ENCODE data around the gene SPSB3. TPM values are rescaled to one million over a fixed set of nuclear protein-coding genes. Genes with fewer than 3 reads are reported as not detected.

SPSB3 gene
- total RNA-seq, 1 donor from 2014 or later = 27.7 TPM

DNA sequence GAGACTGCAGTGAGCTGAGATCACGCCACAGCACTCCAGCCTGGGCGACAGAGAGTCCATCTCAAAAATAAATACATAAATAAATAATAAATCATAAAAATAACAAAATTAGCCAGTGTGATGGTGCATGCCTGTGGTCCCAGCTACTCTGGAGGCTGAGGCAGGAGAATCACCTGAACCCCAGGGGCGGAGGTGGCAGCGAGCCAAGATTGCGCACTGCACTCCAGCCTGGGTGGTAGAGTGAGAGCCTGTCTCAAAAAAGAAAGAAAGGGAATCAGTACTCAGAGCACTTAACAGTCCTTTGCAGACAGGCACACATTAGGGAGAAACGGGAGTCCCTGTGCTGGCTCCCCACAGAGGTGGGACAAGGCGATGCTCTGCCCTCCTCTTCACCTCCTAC is 51.3 kb downstream of the SPSB3 start:
- Histone ChIP-seq H3K9me3 (ENCODE audit: control insufficient read depth in 3 of 3, low read length in 3 of 3) (no peaks in the 10 kb centered on the region), H3K4me1 (ENCODE audit: control insufficient read depth in 3 of 3, insufficient read depth in 3 of 3, low read length in 3 of 3) (peaks cover 0 to 6% (median 0%) of the 10 kb centered on the region in 3 donors), H3K36me3 (ENCODE audit: control insufficient read depth in 3 of 3, insufficient read depth in 3 of 3, low read length in 3 of 3) (peaks cover 52 to 63% (median 56%) of the 10 kb centered on the region in 3 donors), H3K4me3 (ENCODE audit: low read length in 3 of 3) (no peak overlapping the region), H3K9ac (ENCODE audit: low read depth in 1 of 3, low read length in 3 of 3) (peak overlapping the region in 1 of 3 donors; percentile 8), H3K27me3 (ENCODE audit: control insufficient read depth in 3 of 3, insufficient read depth in 3 of 3, low read length in 3 of 3) (no peaks in the 10 kb centered on the region), H3K27ac (ENCODE audit: low read depth, low read length) (no peak overlapping the region)

DNA sequence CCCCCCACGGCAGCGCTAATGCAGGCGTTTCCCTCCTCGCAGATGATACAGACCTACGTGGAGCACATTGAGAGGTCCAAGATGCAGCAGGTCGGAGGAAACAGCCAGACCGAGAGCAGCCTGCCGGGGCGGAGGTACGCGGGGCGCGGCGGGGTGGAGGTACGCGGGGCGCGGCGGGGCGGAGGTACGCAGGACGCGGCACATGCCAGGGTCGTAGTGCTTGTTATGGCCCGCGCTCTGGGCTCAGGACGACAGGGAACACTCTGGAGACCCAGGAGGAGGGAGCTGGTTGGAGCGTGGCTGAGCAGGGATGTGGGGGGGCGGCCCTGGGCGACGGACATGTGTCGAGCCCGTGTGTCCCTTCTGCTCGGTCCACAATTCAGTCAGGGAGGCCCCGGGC is 52.9 kb downstream of the SPSB3 start:
- Histone ChIP-seq H3K27me3 (ENCODE audit: control insufficient read depth in 3 of 3, insufficient read depth in 3 of 3, low read length in 3 of 3) (no peaks in the 10 kb centered on the region), H3K36me3 (ENCODE audit: control insufficient read depth in 3 of 3, insufficient read depth in 3 of 3, low read length in 3 of 3) (peaks cover 49 to 60% (median 55%) of the 10 kb centered on the region in 3 donors), H3K4me1 (ENCODE audit: control insufficient read depth in 3 of 3, insufficient read depth in 3 of 3, low read length in 3 of 3) (peaks cover 0 to 6% (median 0%) of the 10 kb centered on the region in 3 donors), H3K9ac (ENCODE audit: low read depth in 1 of 3, low read length in 3 of 3) (no peak overlapping the region), H3K27ac (ENCODE audit: low read depth, low read length) (no peak overlapping the region), H3K4me3 (ENCODE audit: low read length in 3 of 3) (no peak overlapping the region), H3K9me3 (ENCODE audit: control insufficient read depth in 3 of 3, low read length in 3 of 3) (no peaks in the 10 kb centered on the region)

- Histone ChIP-seq H3K27ac (ENCODE audit: low read depth, low read length) (no peak overlapping the region), H3K9me3 (ENCODE audit: control insufficient read depth in 3 of 3, low read length in 3 of 3) (no peaks in the 10 kb centered on the region), H3K36me3 (ENCODE audit: control insufficient read depth in 3 of 3, insufficient read depth in 3 of 3, low read length in 3 of 3) (peaks cover 45 to 56% (median 52%) of the 10 kb centered on the region in 3 donors), H3K27me3 (ENCODE audit: control insufficient read depth in 3 of 3, insufficient read depth in 3 of 3, low read length in 3 of 3) (no peaks in the 10 kb centered on the region), H3K4me1 (ENCODE audit: control insufficient read depth in 3 of 3, insufficient read depth in 3 of 3, low read length in 3 of 3) (peaks cover 0 to 6% (median 0%) of the 10 kb centered on the region in 3 donors), H3K4me3 (ENCODE audit: low read length in 3 of 3) (no peak overlapping the region), H3K9ac (ENCODE audit: low read depth in 1 of 3, low read length in 3 of 3) (no peak overlapping the region)
These were observed 53.3 kb downstream of the SPSB3 start for GRCh38 chr16:1729026-1729425.

DNA sequence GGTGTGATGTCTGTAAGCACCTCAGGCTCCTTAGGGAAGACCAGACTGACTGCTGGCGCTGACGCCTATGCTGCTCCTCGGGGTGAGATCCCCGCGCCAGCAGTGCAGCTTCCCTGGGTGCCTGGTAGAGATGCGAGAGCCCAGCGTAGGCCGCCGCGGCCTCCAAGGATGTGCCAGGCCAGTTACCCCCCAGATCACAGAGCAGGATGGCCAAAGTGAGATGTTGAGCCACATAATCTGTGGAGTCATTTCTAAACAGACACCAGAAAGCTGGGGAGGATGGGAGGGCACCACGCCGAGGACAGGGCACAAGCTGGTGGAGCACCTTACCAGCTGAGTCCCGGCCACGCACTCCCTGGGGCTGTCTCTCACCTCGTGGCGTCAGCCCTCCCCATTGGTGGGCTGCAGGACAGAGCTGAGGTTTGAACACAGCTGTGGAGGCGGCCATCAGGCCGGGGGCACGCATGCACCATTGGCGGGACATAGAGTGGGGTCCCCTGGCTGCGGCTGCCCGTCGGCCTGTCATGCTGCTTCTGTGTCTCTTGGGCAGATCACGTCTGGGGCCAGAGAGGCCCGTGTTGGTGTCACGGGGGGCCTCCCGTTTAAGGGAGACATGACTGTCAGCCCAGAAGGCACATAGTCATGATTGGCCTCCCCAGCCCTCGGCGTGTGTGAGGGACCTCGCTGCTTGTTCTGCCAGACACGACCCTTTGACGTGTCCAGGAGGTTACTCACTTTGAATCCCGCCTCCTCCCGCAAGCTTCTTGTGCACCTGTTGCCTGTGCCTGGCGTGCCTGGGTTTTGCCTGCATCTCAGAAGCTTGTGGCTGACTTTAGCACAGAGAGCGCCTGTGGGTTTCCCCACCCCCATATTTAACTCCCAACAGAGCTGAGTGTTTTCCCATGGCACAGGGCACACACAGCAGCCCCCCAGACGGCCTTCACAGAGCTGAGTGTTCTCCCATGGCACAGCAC is 54.4 kb downstream of the SPSB3 start:
- peaks cover 0 to 10% (median 0%) of the 10 kb centered on the region in 3 donors for H3K4me1 ChIP-seq (ENCODE audit: control insufficient read depth in 3 of 3, insufficient read depth in 3 of 3, low read length in 3 of 3)
- peaks cover 35 to 46% (median 41%) of the 10 kb centered on the region in 3 donors for H3K36me3 ChIP-seq (ENCODE audit: control insufficient read depth in 3 of 3, insufficient read depth in 3 of 3, low read length in 3 of 3)
- H3K9ac ChIP-seq (ENCODE audit: low read depth in 1 of 3, low read length in 3 of 3) = no peak overlapping the region
- H3K9me3 ChIP-seq (ENCODE audit: control insufficient read depth in 3 of 3, low read length in 3 of 3) = no peaks in the 10 kb centered on the region
- no peak overlapping the region for H3K4me3 ChIP-seq (ENCODE audit: low read length in 3 of 3)
- H3K27me3 ChIP-seq (ENCODE audit: control insufficient read depth in 3 of 3, insufficient read depth in 3 of 3, low read length in 3 of 3) = no peaks in the 10 kb centered on the region
- H3K27ac ChIP-seq (ENCODE audit: low read depth, low read length) = no peak overlapping the region

Small RNA genes within 50 kb of the gene (small RNA-seq; reads per million reads assigned to genes)
- gene MIR3177 = 0.14 reads per million

Other genes starting within 250 kb of the SPSB3 start
- 8.9 TPM for gene TMEM204, start 248.9 kb downstream of the SPSB3 start, total RNA-seq
- 17.2 TPM for gene IFT140, start 170.5 kb downstream of the SPSB3 start, total RNA-seq
- gene CRAMP1, start 170.2 kb downstream of the SPSB3 start, total RNA-seq = 5.2 TPM
- gene JPT2, start 104.3 kb downstream of the SPSB3 start, total RNA-seq = 22.4 TPM
- 28.7 TPM for gene MAPK8IP3, start 76.4 kb downstream of the SPSB3 start, total RNA-seq
- 20.4 TPM for gene NME3, start 11.0 kb downstream of the SPSB3 start, total RNA-seq
- 5.2 TPM for gene EME2, start 9.8 kb downstream of the SPSB3 start, total RNA-seq
- gene MRPS34, start 9.4 kb downstream of the SPSB3 start, total RNA-seq = 17.7 TPM
- 40.7 TPM for gene NUBP2, start 389 bp upstream of the SPSB3 start, total RNA-seq
- gene IGFALS, start 11.1 kb upstream of the SPSB3 start, total RNA-seq = not detected
- 42.3 TPM for gene HAGH, start 44.3 kb upstream of the SPSB3 start, total RNA-seq
- gene FAHD1, start 44.6 kb upstream of the SPSB3 start, total RNA-seq = 23.0 TPM
- under 0.01 TPM for gene MEIOB, start 89.6 kb upstream of the SPSB3 start, total RNA-seq
- gene HS3ST6, start 135.8 kb upstream of the SPSB3 start, total RNA-seq = not detected
- gene MSRB1, start 160.6 kb upstream of the SPSB3 start, total RNA-seq = 13.6 TPM
- gene RPL3L, start 172.1 kb upstream of the SPSB3 start, total RNA-seq = 84.5 TPM
- gene NDUFB10, start 177.0 kb upstream of the SPSB3 start, total RNA-seq = 130 TPM
- gene RPS2, start 182.3 kb upstream of the SPSB3 start, total RNA-seq = 3,178 TPM
- not detected for gene RNF151, start 184.3 kb upstream of the SPSB3 start, total RNA-seq
- gene TBL3, start 189.5 kb upstream of the SPSB3 start, total RNA-seq = 18.8 TPM
- gene NOXO1, start 198.9 kb upstream of the SPSB3 start, total RNA-seq = 1.6 TPM
- gene GFER, start 201.6 kb upstream of the SPSB3 start, total RNA-seq = 4.7 TPM
- gene SYNGR3, start 207.4 kb upstream of the SPSB3 start, total RNA-seq = 0.52 TPM
- gene ZNF598, start 227.2 kb upstream of the SPSB3 start, total RNA-seq = 4.7 TPM
- gene NPW, start 237.2 kb upstream of the SPSB3 start, total RNA-seq = not detected
- 15.1 TPM for gene NHERF2, start 244.3 kb upstream of the SPSB3 start, total RNA-seq